Caco-2 (cell line): Measurements from ENCODE around the gene CASZ1. TPM values are rescaled to one million over a fixed set of nuclear protein-coding genes. Genes with fewer than 3 reads are reported as not detected.

Experiments
- BruUV-seq: library from RNA; stranded (reverse); fragments of 400-500 nt; replicated peaks from 2 replicates; lab custom pipeline; 2021; lab: Mats Ljungman, UMichigan
- CTCF ChIA-PET: fragments of 300-600 bp; sonication (Branson Sonifier 250); formaldehyde crosslinking; loops from one replicate; lab custom pipeline; 2022; ENCODE audit warnings: antibody characterized with exemption; lab: Charles Lee
- POLR2A ChIA-PET: fragments of 300-600 bp; sonication (Branson Sonifier 250); formaldehyde crosslinking; loops from one replicate; lab custom pipeline; 2022; ENCODE audit warnings: antibody characterized with exemption; lab: Charles Lee
- DNase-seq, 2 experiments: peaks; one replicate each; pipeline versions ENCODE4 v3.0.0 to v3.0.0-alpha.2; 2020 to 2022
- H3K27me3 ChIP-seq: replicated peaks from 2 replicates; pipeline ENCODE4 v1.6.0; 2011; ENCODE audit warnings: low read length; ENCODE audit not compliant: control insufficient read depth, insufficient read depth
- H3K36me3 ChIP-seq: 2 replicates; pipeline ENCODE4 v1.5.1; 2011; ENCODE audit warnings: low read length; ENCODE audit not compliant: control insufficient read depth, insufficient read depth
- H3K4me1 ChIP-seq: fragments of 250-450 bp; sonication (Bioruptor Pico); 2 replicates; pipeline ENCODE4 v1.5.1; 2020; ENCODE audit warnings: mild to moderate bottlenecking
- H3K4me3 ChIP-seq: 2 replicates; pipeline ENCODE4 v1.5.1; 2011; ENCODE audit warnings: low read depth, mild to moderate bottlenecking, control low read depth, low read length
- H3K9me3 ChIP-seq: fragments of 250-450 bp; sonication (Bioruptor Pico); 2 replicates; pipeline ENCODE4 v1.5.1; 2020; ENCODE audit warnings: mild to moderate bottlenecking, moderate library complexity
- H3K27ac Mint-ChIP-seq: one replicate; pipeline ENCODE4 v1.8.0; 2022; ENCODE audit warnings: mixed read lengths; ENCODE audit not compliant: unreplicated experiment
- H3K27me3 Mint-ChIP-seq: one replicate; pipeline ENCODE4 v1.8.0; 2022; ENCODE audit warnings: mixed read lengths; ENCODE audit not compliant: insufficient read depth, unreplicated experiment
- H3K36me3 Mint-ChIP-seq: one replicate; pipeline ENCODE4 v1.8.0; 2022; ENCODE audit warnings: mild to moderate bottlenecking, mixed read lengths; ENCODE audit not compliant: insufficient read depth, unreplicated experiment
- H3K4me1 Mint-ChIP-seq: one replicate; pipeline ENCODE4 v1.8.0; 2022; ENCODE audit warnings: low read depth, mixed read lengths; ENCODE audit not compliant: unreplicated experiment
- H3K4me3 Mint-ChIP-seq: one replicate; pipeline ENCODE4 v1.8.0; 2022; ENCODE audit warnings: mild to moderate bottlenecking, moderate library complexity, mixed read lengths; ENCODE audit not compliant: unreplicated experiment
- H3K9me3 Mint-ChIP-seq: one replicate; pipeline ENCODE4 v1.8.0; 2022; ENCODE audit warnings: mixed read lengths; ENCODE audit not compliant: unreplicated experiment
- CTCF ChIP-seq, 2 experiments: fragments of 200-600 bp in 1 of 2; IDR thresholded peaks; 1 replicate in 1 of 2; 2 replicates in 1 of 2; pipeline versions ENCODE4 v1.5.1 to v1.8.0; 2011 to 2022; ENCODE audit warnings: antibody characterized with exemption in 1 of 2, control low read depth in 1 of 2, inconsistent platforms in 1 of 2, low read depth in 1 of 2, low read length in 1 of 2, mild to moderate bottlenecking in 1 of 2, moderate library complexity in 1 of 2; ENCODE audit not compliant: insufficient read depth in 1 of 2, severe bottlenecking in 1 of 2, unreplicated experiment in 1 of 2
- intact Hi-C: fragments of 100-400 bp; cut with micrococcal nuclease; formaldehyde crosslinking; loops from one replicate; pipeline ENCODE4 v1.10.0; 2022; ENCODE audit not compliant: unreplicated experiment
- total RNA-seq: library from RNA; stranded (reverse); gene quantifications from 2 replicates; pipeline ENCODE4 v1.2.3, GENCODE V29; 2022

The CASZ1 gene
- total RNA-seq, 1 experiment from 2014 or later: 10.9 TPM

- CTCF ChIA-PET: no interaction called here
- no TSS peak for BruUV-seq
These were observed 146.8 kb downstream of the CASZ1 start for GRCh38 chr1:10649517-10650201.

GRCh38 chr1:10648689-10649516, 147.5 kb downstream of the CASZ1 start:
- Mint-ChIP-seq H3K27me3 (no peaks in the 10 kb centered on the region), H3K36me3 (no peaks in the 10 kb centered on the region), H3K27ac (no peak overlapping the region), H3K9me3 (no peaks in the 10 kb centered on the region), H3K4me3 (no peak overlapping the region), H3K4me1 (no peaks in the 10 kb centered on the region)
- Histone ChIP-seq H3K36me3 (no peaks in the 10 kb centered on the region), H3K27me3 (no peaks in the 10 kb centered on the region), H3K9me3 (no peaks in the 10 kb centered on the region), H3K4me3 (no peak overlapping the region), H3K4me1 (no peaks in the 10 kb centered on the region)
- TF ChIP-seq CTCF (IDR thresholded peaks at IDR 0.05; ENCODE audit: insufficient read depth in 1 of 2, low read depth in 1 of 2, low read length in 1 of 2, severe bottlenecking in 1 of 2, unreplicated experiment in 1 of 2): no peak
- DNase-seq: no peak
- intact Hi-C loops: no loop called here
- no TSS peak for BruUV-seq
- POLR2A ChIA-PET: no interaction called here
- CTCF ChIA-PET: no interaction called here

More at GRCh38 chr1:10649517-10650201, 146.8 kb downstream of the CASZ1 start:
- Mint-ChIP-seq H3K27me3 (no peaks in the 10 kb centered on the region), H3K27ac (no peak overlapping the region), H3K4me1 (no peaks in the 10 kb centered on the region), H3K4me3 (no peak overlapping the region), H3K9me3 (no peaks in the 10 kb centered on the region), H3K36me3 (no peaks in the 10 kb centered on the region)
- no peak overlapping the region for H3K4me3 ChIP-seq
- no peaks in the 10 kb centered on the region for H3K4me1 ChIP-seq
- H3K27me3 ChIP-seq: no peaks in the 10 kb centered on the region
- intact Hi-C loops: no loop called here
- no peak for DNase-seq
- TF ChIP-seq CTCF (IDR thresholded peaks at IDR 0.05; ENCODE audit: insufficient read depth in 1 of 2, low read depth in 1 of 2, low read length in 1 of 2, severe bottlenecking in 1 of 2, unreplicated experiment in 1 of 2): no peak
- H3K9me3 ChIP-seq: no peaks in the 10 kb centered on the region
- POLR2A ChIA-PET: no interaction called here
- no peaks in the 10 kb centered on the region for H3K36me3 ChIP-seq

- no peak for DNase-seq
- CTCF ChIA-PET: no interaction called here
- Mint-ChIP-seq H3K27ac (no peak overlapping the region), H3K27me3 (no peaks in the 10 kb centered on the region), H3K4me1 (no peaks in the 10 kb centered on the region), H3K36me3 (no peaks in the 10 kb centered on the region), H3K4me3 (no peak overlapping the region), H3K9me3 (no peaks in the 10 kb centered on the region)
- intact Hi-C loops: no loop called here
- POLR2A ChIA-PET: no interaction called here
- Histone ChIP-seq H3K4me3 (no peak overlapping the region), H3K27me3 (no peaks in the 10 kb centered on the region), H3K9me3 (no peaks in the 10 kb centered on the region), H3K36me3 (no peaks in the 10 kb centered on the region), H3K4me1 (no peaks in the 10 kb centered on the region)
- no TSS peak for BruUV-seq
- no peak for TF ChIP-seq CTCF (IDR thresholded peaks at IDR 0.05; ENCODE audit: insufficient read depth in 1 of 2, low read depth in 1 of 2, low read length in 1 of 2, severe bottlenecking in 1 of 2, unreplicated experiment in 1 of 2)
These were observed 148.9 kb downstream of the CASZ1 start for GRCh38 chr1:10647414-10648170.
